H1 (cell line): ENCODE measurements around the gene C10orf95. TPM values are rescaled to one million over a fixed set of nuclear protein-coding genes. Genes with fewer than 3 reads are reported as not detected.

Experiments
- CBX5 ChIP-seq: fragments of 300-800, 300-1000 bp; sonication (generic); IDR thresholded peaks from 2 replicates; pipeline ENCODE4 v1.7.1; 2016; ENCODE audit warnings: antibody characterized with exemption, low read length, low read depth
- SP1 ChIP-seq: IDR thresholded peaks from 2 replicates; pipeline ENCODE4 v1.6.1; 2011; ENCODE audit warnings: low read depth, low read length
- TBP ChIP-seq: IDR thresholded peaks from 2 replicates; pipeline ENCODE4 v1.6.1; 2011; ENCODE audit warnings: low read depth, low read length, improper control_type of control experiment
- polyA plus RNA-seq, 7 experiments: library from polyadenylated mRNA; depleted of rRNA in 3 of 7; stranded (reverse) in 5 of 7; unstranded in 2 of 7; fragments of >200 nt in 5 of 7; fragments of 200-250 nt in 2 of 7; gene quantifications; 1 replicate in 5 of 7; 2 replicates in 1 of 7; 4 replicates in 1 of 7; pipeline versions ENCODE4 v1.2.1 to v1.2.3, GENCODE V29; 2011 to 2013; ENCODE audit warnings: missing spikeins in 2 of 7, mixed read lengths in 2 of 7
- total RNA-seq: library from RNA; stranded (reverse); fragmentation: NEBNext Ultra II Directional; extraction: Animal tissue kit (Norgen Biotek cat#: 25700); gene quantifications from 2 replicates; pipeline ENCODE4 v1.2.1, GENCODE V29; 2021

Gene C10orf95
- total and polyA plus RNA-seq, 2 of the 8 experiments (the other 6 are each of a cell fraction or from before 2014, with no cell fraction given), result 0.34 to 0.48 TPM

- TF ChIP-seq TBP, result no peak
- no peak for TF ChIP-seq SP1
- no peak for TF ChIP-seq CBX5
These were observed 1.3 kb downstream of the C10orf95 start (continued) for GRCh38 chr10:102450124-102450373.
